Frontal cortex (tissue), 4 donors: ENCODE measurements around the gene ZNF445. TPM values are rescaled to one million over a fixed set of nuclear protein-coding genes. Genes with fewer than 3 reads are reported as not detected.
"Not testable (repeated sequence)": the region's sequence is repeated elsewhere in the genome, so short reads cannot be mapped to it uniquely, and the experiment has no call there.

ENCODE experiments used
- DNase-seq, 2 donors: peaks; one replicate each; pipeline ENCODE4 v3.0.0; 2012; ENCODE audit warnings: low spot score in 2 of 2
- FAIRE-seq: peaks from 2 replicates; lab custom pipeline; 2012; peaks lifted over from hg19 to GRCh38; lab: Jason Lieb, UNC
- total RNA-seq: library from RNA; depleted of rRNA; stranded (reverse); fragments of >200 nt; gene quantifications from one replicate; pipeline ENCODE4 v1.2.3, GENCODE V29; 2014
- donor health status: control.
- donor health status: control.
- donor health status: control.

The ZNF445 gene
- total RNA-seq, 1 donor from 2014 or later: 29.3 TPM

GRCh38 chr3:44412365-44412764 is 65.1 kb downstream of the ZNF445 start:
- FAIRE-seq (no peak), DNase-seq (no peak)

GRCh38 chr3:44411031-44411645 is 66.3 kb downstream of the ZNF445 start:
- no peak for FAIRE-seq

GRCh38 chr3:44409640-44410410 is 67.6 kb downstream of the ZNF445 start:
- no peak for FAIRE-seq
- DNase-seq: no peak

More at GRCh38 chr3:44411031-44411645, 66.3 kb downstream of the ZNF445 start:
- no peak for DNase-seq

GRCh38 chr3:44402548-44402947 is 74.9 kb downstream of the ZNF445 start:
- DNase-seq (no peak), FAIRE-seq (no peak)

- FAIRE-seq: no peak
- no peak for DNase-seq
These were observed 76.7 kb downstream of the ZNF445 start for GRCh38 chr3:44400771-44401170.

- FAIRE-seq: no peak
These were observed 78.6 kb downstream of the ZNF445 start for GRCh38 chr3:44398853-44399252.

GRCh38 chr3:44398271-44398670 is 79.2 kb downstream of the ZNF445 start:
- not testable (repeated sequence) for DNase-seq, FAIRE-seq

More at GRCh38 chr3:44398853-44399252, 78.6 kb downstream of the ZNF445 start:
- DNase-seq: no peak

- FAIRE-seq (no peak), DNase-seq (no peak)
These were observed 81.0 kb downstream of the ZNF445 start for GRCh38 chr3:44396200-44397171.

GRCh38 chr3:44395714-44396113 is 81.8 kb downstream of the ZNF445 start:
- DNase-seq (no peak), FAIRE-seq (no peak)

GRCh38 chr3:44392489-44392888 is 85.0 kb downstream of the ZNF445 start:
- FAIRE-seq: no peak
- DNase-seq: no peak

- FAIRE-seq (no peak), DNase-seq (no peak)
These were observed 90.1 kb downstream of the ZNF445 start for GRCh38 chr3:44387404-44387803.

Other genes starting within 250 kb of the ZNF445 start
- under 0.01 TPM for gene TOPAZ1, start 235.8 kb downstream of the ZNF445 start, total RNA-seq
- 52.2 TPM for gene TCAIM, start 138.9 kb downstream of the ZNF445 start, total RNA-seq
- 30.2 TPM for gene ZKSCAN7, start 77.5 kb upstream of the ZNF445 start, total RNA-seq
- gene ZNF660, start 107.3 kb upstream of the ZNF445 start, total RNA-seq: 11.8 TPM
- gene ZNF197, start 147.4 kb upstream of the ZNF445 start, total RNA-seq: 62.4 TPM
- 22.4 TPM for gene ZNF35, start 171.1 kb upstream of the ZNF445 start, total RNA-seq
- gene ZNF502, start 235.0 kb upstream of the ZNF445 start, total RNA-seq: 14.3 TPM